Measurements from ENCODE around the gene STAT1.

GRCh38 chr2:190963088-190963487, 50.9 kb downstream of the STAT1 start:
- TF ChIP-seq CTCF (optimal IDR thresholded peaks at IDR 0.05 in 1 of 3, IDR thresholded peaks at IDR 0.05 in 1 of 3, conservative IDR thresholded peaks at IDR 0.05 in 1 of 3; ENCODE audit: extremely low read depth in 1 of 3, insufficient read depth in 2 of 3, low read length in 3 of 3) (no peak), EZH2 (IDR thresholded peaks at IDR 0.05; ENCODE audit: low read length) (no peak)

All from keratinocyte (primary cell).